ENCODE results near the gene DNAJC15.

Gene DNAJC15

DNA sequence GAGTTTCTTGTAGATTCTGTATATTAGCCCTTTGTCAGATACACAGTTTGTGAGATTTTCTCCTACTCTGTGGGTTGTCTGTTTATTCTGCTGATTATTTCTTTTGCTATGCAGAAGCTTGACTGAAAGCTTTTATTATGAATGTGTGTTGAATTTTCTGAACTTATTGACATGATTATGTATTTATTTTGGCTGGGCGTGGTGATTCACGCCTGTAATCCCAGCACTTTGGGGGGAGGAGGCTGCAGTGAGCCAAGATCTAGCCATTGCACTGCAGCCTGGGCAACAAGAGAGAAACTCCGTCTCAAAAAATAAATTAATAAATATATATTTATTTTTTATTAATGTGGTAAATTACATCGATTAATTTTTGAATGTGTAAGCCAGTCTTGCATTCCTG is 78.9 kb downstream of the DNAJC15 start:
- DNase-seq (ENCODE audit: low read depth) = no peak
- TF ChIP-seq, protein P1, sequence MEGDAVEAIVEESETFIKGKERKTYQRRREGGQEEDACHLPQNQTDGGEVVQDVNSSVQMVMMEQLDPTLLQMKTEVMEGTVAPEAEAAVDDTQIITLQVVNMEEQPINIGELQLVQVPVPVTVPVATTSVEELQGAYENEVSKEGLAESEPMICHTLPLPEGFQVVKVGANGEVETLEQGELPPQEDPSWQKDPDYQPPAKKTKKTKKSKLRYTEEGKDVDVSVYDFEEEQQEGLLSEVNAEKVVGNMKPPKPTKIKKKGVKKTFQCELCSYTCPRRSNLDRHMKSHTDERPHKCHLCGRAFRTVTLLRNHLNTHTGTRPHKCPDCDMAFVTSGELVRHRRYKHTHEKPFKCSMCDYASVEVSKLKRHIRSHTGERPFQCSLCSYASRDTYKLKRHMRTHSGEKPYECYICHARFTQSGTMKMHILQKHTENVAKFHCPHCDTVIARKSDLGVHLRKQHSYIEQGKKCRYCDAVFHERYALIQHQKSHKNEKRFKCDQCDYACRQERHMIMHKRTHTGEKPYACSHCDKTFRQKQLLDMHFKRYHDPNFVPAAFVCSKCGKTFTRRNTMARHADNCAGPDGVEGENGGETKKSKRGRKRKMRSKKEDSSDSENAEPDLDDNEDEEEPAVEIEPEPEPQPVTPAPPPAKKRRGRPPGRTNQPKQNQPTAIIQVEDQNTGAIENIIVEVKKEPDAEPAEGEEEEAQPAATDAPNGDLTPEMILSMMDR (IDR thresholded peaks at IDR 0.05; ENCODE audit: insufficient read depth, low read depth, low read length, missing control alignments) = no peak
- H3K4me3 ChIP-seq (ENCODE audit: low read depth, low read length) = no peak overlapping the region

DNA sequence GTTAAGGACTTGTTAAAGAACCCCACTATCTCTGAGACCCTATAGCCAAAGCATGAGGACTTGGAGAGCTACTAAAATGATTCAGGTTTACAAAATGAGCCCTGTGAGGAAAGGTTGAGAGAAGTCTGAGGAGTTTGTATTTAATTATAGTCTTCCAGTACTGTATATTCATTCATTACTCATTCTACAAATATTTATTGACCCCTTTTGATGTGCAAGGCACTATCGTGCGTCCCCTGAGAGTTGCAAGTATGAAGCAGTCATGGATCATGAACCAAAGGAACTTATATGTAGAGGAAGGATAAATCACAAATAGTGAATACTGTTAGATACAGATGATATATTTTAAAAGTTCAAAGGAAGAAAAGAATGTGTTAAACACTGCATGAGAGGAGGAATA is 84.4 kb downstream of the DNAJC15 start:
- TF ChIP-seq, protein P1 (IDR thresholded peaks at IDR 0.05; ENCODE audit: insufficient read depth, low read depth, low read length, missing control alignments) = no peak
- no peak for DNase-seq (ENCODE audit: low read depth)

DNA sequence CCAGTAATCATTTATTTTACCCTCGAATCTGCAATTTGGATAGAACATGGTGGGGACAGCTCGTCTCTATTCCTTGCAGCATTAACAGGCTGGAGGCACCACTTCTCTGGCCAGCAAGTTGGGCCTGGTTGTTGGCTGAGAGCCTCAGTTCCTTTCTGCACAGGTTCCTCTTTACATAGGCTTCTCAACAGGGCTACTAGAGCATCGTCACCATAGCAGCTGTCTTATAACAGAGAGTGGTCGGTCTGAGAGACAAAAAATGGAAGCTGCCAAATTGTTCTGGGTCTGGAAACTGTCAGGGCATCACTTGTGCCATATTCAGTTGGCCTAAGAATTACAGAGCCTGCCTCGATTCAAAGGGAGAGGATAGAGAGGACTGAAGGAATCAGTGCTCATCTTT is 86.7 kb downstream of the DNAJC15 start:
- H3K4me3 ChIP-seq (ENCODE audit: low read depth, low read length) = no peak overlapping the region
- no peak for DNase-seq (ENCODE audit: low read depth)
- TF ChIP-seq, protein P1 (IDR thresholded peaks at IDR 0.05; ENCODE audit: insufficient read depth, low read depth, low read length, missing control alignments) = no peak

More for the DNA sequence above, 84.4 kb downstream of the DNAJC15 start:
- H3K4me3 ChIP-seq (ENCODE audit: low read depth, low read length) = no peak overlapping the region

DNA sequence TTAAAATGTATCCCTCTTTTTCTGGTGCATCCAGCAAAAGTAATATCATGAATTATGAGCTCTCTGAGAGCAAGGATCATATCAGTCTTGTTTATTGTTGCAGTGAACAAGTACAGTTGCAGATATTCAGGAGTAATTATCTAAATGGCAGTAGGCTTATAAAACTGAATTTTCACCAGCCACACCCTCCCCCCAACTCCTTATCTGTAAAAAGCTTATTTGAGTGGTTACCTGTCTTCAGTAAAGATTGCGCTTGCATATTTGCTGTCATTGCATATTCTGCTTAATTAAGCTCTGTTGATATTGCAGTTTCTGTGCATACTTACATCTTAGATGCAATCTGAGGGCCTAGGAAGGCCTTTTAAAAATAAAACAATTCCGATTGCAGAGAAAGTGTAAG is 87.3 kb downstream of the DNAJC15 start:
- TF ChIP-seq, protein P1 (IDR thresholded peaks at IDR 0.05; ENCODE audit: insufficient read depth, low read depth, low read length, missing control alignments) = no peak
- no peak for DNase-seq (ENCODE audit: low read depth)
- no peak overlapping the region for H3K4me3 ChIP-seq (ENCODE audit: low read depth, low read length)

DNA sequence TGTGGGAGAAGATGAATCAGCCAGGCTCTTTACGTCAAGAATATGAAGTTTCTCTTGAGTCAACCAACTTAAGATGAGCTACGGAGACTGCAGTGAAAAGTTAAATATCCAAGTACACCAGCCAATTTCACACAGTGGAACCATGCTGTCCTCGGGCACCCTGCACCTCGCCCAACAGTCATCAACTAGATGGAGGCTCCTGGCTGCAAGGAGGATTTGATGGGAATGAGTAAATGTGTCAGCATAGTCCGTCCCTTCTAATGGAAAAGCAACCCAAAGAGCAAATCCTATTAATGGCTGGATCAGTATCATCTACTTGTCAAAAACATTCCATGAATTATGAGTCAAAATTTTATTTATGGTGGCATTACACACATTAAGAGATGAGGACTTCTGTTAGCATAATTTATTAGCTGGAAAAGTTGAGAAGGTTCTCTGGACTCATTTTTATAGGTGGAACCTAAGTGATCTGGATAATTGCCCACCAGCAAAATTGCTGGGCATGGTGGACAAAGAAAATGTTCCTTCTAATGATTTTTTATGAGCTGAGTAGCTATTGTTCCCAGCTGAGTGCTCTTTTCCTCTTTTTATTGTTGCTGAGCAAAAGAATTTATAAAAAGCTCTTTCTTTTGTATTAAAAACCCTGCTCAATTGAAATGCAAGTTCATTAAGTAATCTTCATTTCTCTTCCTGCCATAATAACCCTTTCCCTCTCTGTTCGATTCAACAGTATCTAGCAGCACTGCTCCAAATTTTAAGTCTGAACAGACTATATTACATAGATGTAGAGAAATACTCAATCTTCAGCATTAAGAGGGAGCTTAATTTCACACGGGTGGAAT is 88.4 kb downstream of the DNAJC15 start:
- H3K4me3 ChIP-seq (ENCODE audit: low read depth, low read length) = no peak overlapping the region
- no peak for DNase-seq (ENCODE audit: low read depth)
- TF ChIP-seq, protein P1 (IDR thresholded peaks at IDR 0.05; ENCODE audit: insufficient read depth, low read depth, low read length, missing control alignments) = no peak

DNA sequence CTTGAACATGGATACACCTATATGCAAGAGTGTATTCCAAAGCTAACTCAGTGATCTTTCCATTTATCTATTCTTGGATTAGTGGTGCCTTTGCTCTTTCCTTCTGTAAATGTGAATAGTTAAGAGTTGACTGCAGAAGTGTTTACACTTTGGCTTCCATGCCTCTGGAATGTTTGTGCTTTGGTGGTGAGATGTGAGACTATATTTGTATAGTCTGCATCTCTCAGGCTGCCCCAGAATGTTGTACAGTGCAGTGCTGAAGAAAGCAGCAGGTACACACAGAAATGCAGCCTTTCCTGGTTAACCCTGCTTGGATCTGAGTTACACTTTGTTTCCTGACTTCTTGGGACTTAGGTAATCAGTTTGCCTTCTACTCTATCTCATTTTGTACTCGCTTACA is 90.2 kb downstream of the DNAJC15 start:
- TF ChIP-seq, protein P1 (IDR thresholded peaks at IDR 0.05; ENCODE audit: insufficient read depth, low read depth, low read length, missing control alignments) = no peak
- DNase-seq (ENCODE audit: low read depth) = no peak
- H3K4me3 ChIP-seq (ENCODE audit: low read depth, low read length) = no peak overlapping the region

DNA sequence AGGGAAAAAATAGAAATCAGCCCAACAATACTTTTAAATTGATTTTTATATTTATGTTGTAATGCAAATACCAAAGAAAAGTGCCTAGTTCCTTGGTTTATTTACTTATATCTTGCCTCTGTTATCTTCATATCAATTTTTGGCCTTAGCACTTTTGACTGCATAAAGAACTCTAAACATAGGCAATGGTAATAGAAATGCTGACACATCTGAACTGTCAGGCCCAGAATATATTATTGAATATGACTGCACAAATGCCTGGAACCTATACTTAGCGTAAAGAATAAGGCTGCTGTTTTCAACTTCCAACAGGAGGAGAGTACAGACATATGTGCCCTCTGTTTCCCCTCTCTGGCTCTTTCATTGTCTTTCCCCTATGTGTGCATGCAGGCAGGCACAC is 91.1 kb downstream of the DNAJC15 start:
- H3K4me3 ChIP-seq (ENCODE audit: low read depth, low read length) = no peak overlapping the region
- TF ChIP-seq, protein P1 (IDR thresholded peaks at IDR 0.05; ENCODE audit: insufficient read depth, low read depth, low read length, missing control alignments) = no peak
- no peak for DNase-seq (ENCODE audit: low read depth)
